ENCODE measurements around the gene LAMA4.
"Not testable (repeated sequence)": the region's sequence is repeated elsewhere in the genome, so short reads cannot be mapped to it uniquely, and the experiment has no call there.

The LAMA4 gene

GRCh38 chr6:112144145-112144926 is 110.0 kb downstream of the LAMA4 start:
- DNase-seq (ENCODE audit: low spot score) = peak; percentile 14

DNA sequence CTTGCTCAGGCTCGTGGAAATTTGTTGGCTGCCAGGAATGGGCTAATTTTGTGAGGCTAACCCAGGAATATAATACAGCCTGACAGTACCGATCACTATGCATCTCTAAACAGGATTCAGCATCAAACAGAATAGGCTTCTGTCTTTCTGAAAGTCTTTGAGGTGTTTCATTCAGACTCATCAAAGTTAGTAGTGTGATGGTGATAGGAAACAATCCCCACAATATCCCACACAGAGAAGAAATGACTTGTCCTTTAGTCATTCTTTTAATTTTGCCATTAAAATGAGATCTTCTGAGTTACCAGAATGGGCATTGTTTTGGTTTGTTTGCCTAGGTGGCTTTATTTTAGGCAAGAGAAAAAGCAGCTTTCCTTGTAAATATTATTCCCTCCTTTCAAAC is 112.7 kb downstream of the LAMA4 start:
- DNase-seq (ENCODE audit: low spot score) = no peak

- no peak for DNase-seq (ENCODE audit: low spot score)
Observed at GRCh38 chr6:112139052-112139451, 115.3 kb downstream of the LAMA4 start.

GRCh38 chr6:112130878-112131277 is 123.5 kb downstream of the LAMA4 start:
- no peak for DNase-seq (ENCODE audit: low spot score)

- DNase-seq (ENCODE audit: low spot score) = no peak
Observed at GRCh38 chr6:112128208-112128607, 126.2 kb downstream of the LAMA4 start.

- DNase-seq (ENCODE audit: low spot score) = no peak
Observed at GRCh38 chr6:112123982-112124381, 130.4 kb downstream of the LAMA4 start.

DNA sequence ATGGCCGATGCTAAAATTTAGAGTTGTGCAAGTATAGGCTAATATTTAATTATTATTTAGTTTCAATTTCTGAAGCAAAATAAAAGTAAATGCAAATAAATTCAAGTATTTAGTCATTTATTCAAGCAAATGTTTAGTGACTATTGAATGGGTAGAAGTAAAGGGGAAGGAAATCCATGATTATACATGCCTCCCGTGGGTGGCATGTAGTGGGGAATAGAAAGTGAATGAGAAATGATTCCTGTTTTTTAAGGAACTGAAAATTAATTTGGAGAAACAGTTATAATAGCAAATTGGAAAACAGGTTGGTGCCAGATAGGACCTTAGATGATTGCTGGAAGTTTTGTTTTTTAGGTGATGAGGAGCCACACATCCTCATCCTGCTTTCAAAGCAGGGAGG is 131.6 kb downstream of the LAMA4 start:
- DNase-seq (ENCODE audit: low spot score) = no peak

GRCh38 chr6:112118034-112118433 is 136.3 kb downstream of the LAMA4 start:
- DNase-seq (ENCODE audit: low spot score) = no peak

GRCh38 chr6:112117554-112117953 is 136.8 kb downstream of the LAMA4 start:
- DNase-seq (ENCODE audit: low spot score) = peak; percentile 33

DNA sequence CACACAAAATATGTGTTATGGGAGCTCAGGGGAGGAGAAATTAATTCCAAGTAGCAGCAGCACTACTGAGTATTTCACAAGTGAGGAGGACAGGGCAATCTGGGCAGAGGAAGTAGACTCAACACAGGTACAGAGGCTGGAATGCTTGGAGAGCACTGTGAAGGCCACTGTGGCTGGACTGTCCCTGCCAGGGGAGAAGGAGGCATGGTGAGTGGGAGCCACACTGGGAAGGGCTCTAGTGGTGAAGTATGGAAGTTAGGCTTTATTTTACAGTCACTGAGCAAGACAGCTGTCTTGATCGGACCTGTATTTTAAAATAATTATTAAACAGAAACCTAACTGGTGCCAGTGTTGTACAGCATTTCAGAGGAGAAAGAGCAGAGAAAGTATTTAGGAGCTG is 138.1 kb downstream of the LAMA4 start:
- DNase-seq (ENCODE audit: low spot score) = no peak

GRCh38 chr6:112114577-112115223 is 139.7 kb downstream of the LAMA4 start:
- DNase-seq (ENCODE audit: low spot score) = no peak

DNA sequence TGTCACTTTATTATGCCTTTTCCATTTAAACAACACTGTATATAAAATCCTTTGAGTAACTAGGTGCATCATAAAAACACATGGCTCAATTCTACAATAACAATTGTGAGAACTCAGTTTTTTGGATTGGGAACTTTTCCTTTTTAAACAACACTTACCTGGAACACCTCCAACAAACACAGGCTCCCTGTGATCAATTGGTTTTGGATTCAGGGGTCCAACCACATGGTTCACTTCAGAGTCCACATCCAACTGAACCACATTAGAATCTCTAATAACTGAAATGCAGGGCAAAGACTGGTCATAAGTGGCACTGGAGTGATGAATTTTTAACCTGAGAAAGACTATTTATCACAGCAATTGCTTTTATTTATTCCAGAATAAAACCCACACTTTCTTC is 140.4 kb downstream of the LAMA4 start:
- DNase-seq (ENCODE audit: low spot score) = no peak

- DNase-seq (ENCODE audit: low spot score) = no peak
Observed at GRCh38 chr6:112113431-112113830, 140.9 kb downstream of the LAMA4 start.

DNA sequence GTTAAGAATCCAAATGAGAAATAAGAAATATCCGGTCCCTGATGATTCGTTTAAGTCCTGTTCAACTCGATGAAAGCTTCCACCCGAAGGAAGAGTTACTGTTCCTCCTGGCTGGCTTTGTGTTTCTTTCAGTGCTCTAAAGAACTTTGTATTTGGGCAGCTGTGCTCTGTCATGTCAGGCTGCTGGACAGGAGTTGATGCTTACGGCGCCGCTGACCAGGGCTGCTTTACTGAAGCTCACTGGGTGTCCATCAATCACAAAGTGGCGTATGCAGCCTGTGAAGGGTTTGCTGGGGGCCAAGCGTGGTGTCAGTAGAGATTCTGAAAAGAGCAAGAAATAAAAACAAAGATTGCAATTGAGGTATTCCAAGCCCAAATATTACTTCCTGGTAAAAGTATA is 145.1 kb downstream of the LAMA4 start:
- no peak for DNase-seq (ENCODE audit: low spot score)

- no peak for DNase-seq (ENCODE audit: low spot score)
Observed at GRCh38 chr6:112106562-112106961, 147.8 kb downstream of the LAMA4 start.

GRCh38 chr6:112106026-112106425 is 148.3 kb downstream of the LAMA4 start:
- not testable (repeated sequence) for DNase-seq (ENCODE audit: low spot score)

DNA sequence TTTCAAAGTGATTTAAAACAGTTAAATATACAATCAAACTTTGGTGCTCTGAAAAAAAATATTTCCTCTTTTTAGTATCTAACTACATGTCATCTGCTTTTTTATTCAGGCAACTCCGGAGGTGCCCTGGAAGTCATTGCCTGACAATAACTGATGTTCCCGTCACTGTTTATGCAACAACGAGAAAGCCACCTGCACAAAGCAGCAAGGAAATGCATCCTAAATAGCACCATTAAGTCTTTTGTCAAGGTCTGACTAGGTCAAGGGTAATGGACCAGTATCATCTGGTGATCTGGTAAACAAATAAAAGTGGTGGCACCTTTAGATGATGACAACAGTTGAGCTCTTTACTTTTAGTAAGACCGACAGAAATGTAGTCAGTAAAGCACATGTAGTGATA is 153.8 kb downstream of the LAMA4 start:
- DNase-seq (ENCODE audit: low spot score) = no peak

DNA sequence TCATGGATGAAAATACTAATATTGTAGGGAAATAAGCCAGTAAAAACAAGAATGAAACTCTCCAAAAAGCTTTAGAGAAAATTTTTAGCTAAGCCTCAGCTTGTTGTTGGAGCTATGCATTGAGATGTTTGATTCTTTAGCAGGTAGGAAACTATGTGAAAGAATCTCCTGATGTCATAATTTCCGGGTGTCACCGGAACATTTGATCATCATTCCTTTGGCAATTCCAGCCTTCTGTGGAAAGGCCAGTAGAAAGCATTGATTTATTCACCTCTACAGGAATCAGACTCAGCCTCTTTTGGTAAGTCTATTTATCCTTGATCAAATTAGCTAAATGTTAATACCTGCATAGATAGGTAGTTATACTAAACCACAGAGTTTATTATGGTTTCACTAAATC is 157.5 kb downstream of the LAMA4 start:
- DNase-seq (ENCODE audit: low spot score) = no peak

- no peak for DNase-seq (ENCODE audit: low spot score)
Observed at GRCh38 chr6:112087916-112088315, 166.5 kb downstream of the LAMA4 start.

- peak; percentile 93 for DNase-seq (ENCODE audit: low spot score)
Observed at GRCh38 chr6:112087136-112087911, 167.0 kb downstream of the LAMA4 start, which contains the start of the genes FAM229B and TUBE1. Gene FAM229B (plus strand): TSS chr6:112087591. CDS start chr6:112099284, 11,693 bp downstream. Gene TUBE1 (minus strand): TSS chr6:112087482. CDS start chr6:112087434, 48 bp downstream.

GRCh38 chr6:112086744-112087135 is 167.6 kb downstream of the LAMA4 start:
- DNase-seq (ENCODE audit: low spot score) = peak; percentile 32

GRCh38 chr6:112085286-112086065 is 168.9 kb downstream of the LAMA4 start:
- DNase-seq (ENCODE audit: low spot score) = peak; percentile 11

All from AG20443 (cell line).